Measurements from ENCODE around the gene GGN. TPM values are rescaled to one million over a fixed set of nuclear protein-coding genes. Genes with fewer than 3 reads are reported as not detected.
"Not testable (repeated sequence)": the region's sequence is repeated elsewhere in the genome, so short reads cannot be mapped to it uniquely, and the experiment has no call there.

The GGN gene
- total and polyA plus RNA-seq, 2 donors (not counting 1 experiment from before 2014, with no cell fraction given): 0.20 to 0.50 TPM

- Histone ChIP-seq H3K36me3 (ENCODE audit: control insufficient read depth, insufficient read depth, low read length) (no peaks in the 10 kb centered on the region), H3K27ac (ENCODE audit: insufficient read depth, low read length) (no peak overlapping the region), H2AFZ (ENCODE audit: low read length) (no peak overlapping the region), H3K4me1 (ENCODE audit: control insufficient read depth, extremely low read depth, insufficient read depth, low read length) (no peaks in the 10 kb centered on the region), H3K9ac (ENCODE audit: insufficient read depth, low read length) (no peak overlapping the region), H3K9me3 (ENCODE audit: control insufficient read depth, insufficient read depth, low read depth, low read length) (no peaks in the 10 kb centered on the region), H3K4me2 (ENCODE audit: extremely low read depth, insufficient read depth, low read length) (no peak overlapping the region), H3K79me2 (ENCODE audit: control insufficient read depth, insufficient read depth, low read length) (no peaks in the 10 kb centered on the region), H3K27me3 (ENCODE audit: control insufficient read depth, insufficient read depth, low read length) (no peaks in the 10 kb centered on the region), H4K20me1 (ENCODE audit: control insufficient read depth, extremely low read depth, insufficient read depth, low read length) (no peaks in the 10 kb centered on the region), H3K4me3 (replicated peaks in 1 of 4; ENCODE audit: control extremely low read depth in 1 of 4, insufficient read depth in 1 of 4, low read depth in 3 of 4, low read length in 4 of 4) (no peak overlapping the region)
- no peak for DNase-seq (ENCODE audit: low read depth in 2 of 2)
- no peak for TF ChIP-seq EZH2 (IDR thresholded peaks at IDR 0.05; ENCODE audit: low read length, missing control alignments)
- TF ChIP-seq, protein P1, sequence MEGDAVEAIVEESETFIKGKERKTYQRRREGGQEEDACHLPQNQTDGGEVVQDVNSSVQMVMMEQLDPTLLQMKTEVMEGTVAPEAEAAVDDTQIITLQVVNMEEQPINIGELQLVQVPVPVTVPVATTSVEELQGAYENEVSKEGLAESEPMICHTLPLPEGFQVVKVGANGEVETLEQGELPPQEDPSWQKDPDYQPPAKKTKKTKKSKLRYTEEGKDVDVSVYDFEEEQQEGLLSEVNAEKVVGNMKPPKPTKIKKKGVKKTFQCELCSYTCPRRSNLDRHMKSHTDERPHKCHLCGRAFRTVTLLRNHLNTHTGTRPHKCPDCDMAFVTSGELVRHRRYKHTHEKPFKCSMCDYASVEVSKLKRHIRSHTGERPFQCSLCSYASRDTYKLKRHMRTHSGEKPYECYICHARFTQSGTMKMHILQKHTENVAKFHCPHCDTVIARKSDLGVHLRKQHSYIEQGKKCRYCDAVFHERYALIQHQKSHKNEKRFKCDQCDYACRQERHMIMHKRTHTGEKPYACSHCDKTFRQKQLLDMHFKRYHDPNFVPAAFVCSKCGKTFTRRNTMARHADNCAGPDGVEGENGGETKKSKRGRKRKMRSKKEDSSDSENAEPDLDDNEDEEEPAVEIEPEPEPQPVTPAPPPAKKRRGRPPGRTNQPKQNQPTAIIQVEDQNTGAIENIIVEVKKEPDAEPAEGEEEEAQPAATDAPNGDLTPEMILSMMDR (conservative IDR thresholded peaks at IDR 0.05 in 1 of 2, IDR thresholded peaks at IDR 0.05 in 1 of 2; ENCODE audit: low read depth in 1 of 2, low read length in 2 of 2): no peak
Observed at GRCh38 chr19:38412491-38412890, 24.7 kb upstream of the GGN start.

- H3K4me1 ChIP-seq (ENCODE audit: control insufficient read depth, extremely low read depth, insufficient read depth, low read length); H3K27me3 ChIP-seq (ENCODE audit: control insufficient read depth, insufficient read depth, low read length); H3K79me2 ChIP-seq (ENCODE audit: control insufficient read depth, insufficient read depth, low read length); H3K36me3 ChIP-seq (ENCODE audit: control insufficient read depth, insufficient read depth, low read length); H2AFZ ChIP-seq (ENCODE audit: low read length); H3K27ac ChIP-seq (ENCODE audit: insufficient read depth, low read length); H3K9me3 ChIP-seq (ENCODE audit: control insufficient read depth, insufficient read depth, low read depth, low read length); H3K4me2 ChIP-seq (ENCODE audit: extremely low read depth, insufficient read depth, low read length); H3K9ac ChIP-seq (ENCODE audit: insufficient read depth, low read length); H3K4me3 ChIP-seq (replicated peaks in 1 of 4; ENCODE audit: control extremely low read depth in 1 of 4, insufficient read depth in 1 of 4, low read depth in 3 of 4, low read length in 4 of 4); DNase-seq (ENCODE audit: low read depth in 2 of 2); H4K20me1 ChIP-seq (ENCODE audit: control insufficient read depth, extremely low read depth, insufficient read depth, low read length): not testable (repeated sequence)
Observed at GRCh38 chr19:38411898-38412297, 24.1 kb upstream of the GGN start.

DNA sequence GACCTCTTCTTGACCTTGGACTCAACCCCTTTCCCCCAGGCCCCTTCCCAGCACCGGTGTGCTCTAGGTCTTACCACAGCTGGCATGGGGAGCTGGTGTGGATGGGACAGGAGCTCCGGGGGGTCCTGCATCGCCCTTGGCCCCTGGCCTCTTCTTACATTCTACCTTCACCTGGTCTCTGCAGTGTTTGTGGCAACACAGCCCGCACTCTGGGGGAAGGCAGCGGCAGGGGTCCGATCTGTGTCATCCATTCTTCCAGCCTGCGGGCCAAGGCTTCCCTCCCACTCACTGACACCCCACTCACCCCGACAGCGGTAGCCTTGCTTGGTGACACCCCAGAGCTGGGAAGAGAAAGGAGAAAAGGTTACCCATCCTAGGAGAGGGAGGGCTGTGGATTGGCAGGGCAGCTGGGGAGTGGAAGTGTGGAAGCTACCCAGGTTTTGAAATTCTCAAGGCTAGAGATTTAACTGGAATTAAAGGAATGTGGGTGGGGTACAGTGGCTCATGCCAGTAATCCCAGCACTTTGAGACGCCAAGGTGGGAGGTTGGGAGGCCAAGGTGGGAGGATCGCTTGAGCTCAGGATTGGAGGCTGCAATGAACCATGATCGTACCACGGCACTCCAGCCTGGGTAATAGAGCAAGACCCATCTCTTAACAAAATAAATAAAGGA is 23.3 kb upstream of the GGN start:
- no peak overlapping the region for H3K4me2 ChIP-seq (ENCODE audit: extremely low read depth, insufficient read depth, low read length)
- DNase-seq (ENCODE audit: low read depth in 2 of 2): no peak
- H3K9me3 ChIP-seq (ENCODE audit: control insufficient read depth, insufficient read depth, low read depth, low read length): no peaks in the 10 kb centered on the region

DNA sequence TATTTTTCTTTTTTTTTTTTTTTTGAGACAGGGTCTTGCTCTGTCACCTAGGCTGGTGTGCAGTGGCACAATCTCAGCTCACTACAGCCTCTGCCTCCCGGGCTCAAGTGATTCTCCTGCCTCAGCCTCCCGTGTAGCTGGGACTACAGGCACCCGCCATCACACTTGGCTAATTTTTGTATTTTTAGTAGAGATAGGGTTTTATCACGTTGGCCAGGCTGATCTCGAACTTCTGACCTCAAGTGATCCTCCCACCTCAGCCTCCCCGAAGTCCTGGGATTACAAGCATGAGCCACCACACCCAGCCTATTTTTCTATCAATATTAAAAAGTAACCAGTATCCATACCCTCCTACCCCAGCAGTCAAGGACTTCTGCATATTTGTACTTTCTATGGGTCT is 22.6 kb upstream of the GGN start:
- not testable (repeated sequence) for H3K9me3 ChIP-seq (ENCODE audit: control insufficient read depth, insufficient read depth, low read depth, low read length); H3K27ac ChIP-seq (ENCODE audit: insufficient read depth, low read length); H4K20me1 ChIP-seq (ENCODE audit: control insufficient read depth, extremely low read depth, insufficient read depth, low read length); H3K79me2 ChIP-seq (ENCODE audit: control insufficient read depth, insufficient read depth, low read length); H3K4me3 ChIP-seq (replicated peaks in 1 of 4; ENCODE audit: control extremely low read depth in 1 of 4, insufficient read depth in 1 of 4, low read depth in 3 of 4, low read length in 4 of 4); DNase-seq (ENCODE audit: low read depth in 2 of 2); H3K27me3 ChIP-seq (ENCODE audit: control insufficient read depth, insufficient read depth, low read length); H2AFZ ChIP-seq (ENCODE audit: low read length); H3K4me2 ChIP-seq (ENCODE audit: extremely low read depth, insufficient read depth, low read length); H3K9ac ChIP-seq (ENCODE audit: insufficient read depth, low read length); H3K36me3 ChIP-seq (ENCODE audit: control insufficient read depth, insufficient read depth, low read length); H3K4me1 ChIP-seq (ENCODE audit: control insufficient read depth, extremely low read depth, insufficient read depth, low read length)

More for the DNA sequence above, 23.3 kb upstream of the GGN start:
- no peaks in the 10 kb centered on the region for H3K27me3 ChIP-seq (ENCODE audit: control insufficient read depth, insufficient read depth, low read length)
- peaks cover 2% of the 10 kb centered on the region for H3K36me3 ChIP-seq (ENCODE audit: control insufficient read depth, insufficient read depth, low read length)
- H3K9ac ChIP-seq (ENCODE audit: insufficient read depth, low read length): no peak overlapping the region
- H3K4me3 ChIP-seq (replicated peaks in 1 of 4; ENCODE audit: control extremely low read depth in 1 of 4, insufficient read depth in 1 of 4, low read depth in 3 of 4, low read length in 4 of 4): no peak overlapping the region
- H3K4me1 ChIP-seq (ENCODE audit: control insufficient read depth, extremely low read depth, insufficient read depth, low read length): no peaks in the 10 kb centered on the region
- no peaks in the 10 kb centered on the region for H4K20me1 ChIP-seq (ENCODE audit: control insufficient read depth, extremely low read depth, insufficient read depth, low read length)
- TF ChIP-seq EZH2 (IDR thresholded peaks at IDR 0.05; ENCODE audit: low read length, missing control alignments): no peak
- TF ChIP-seq, protein P1 (conservative IDR thresholded peaks at IDR 0.05 in 1 of 2, IDR thresholded peaks at IDR 0.05 in 1 of 2; ENCODE audit: low read depth in 1 of 2, low read length in 2 of 2): no peak
- H3K27ac ChIP-seq (ENCODE audit: insufficient read depth, low read length): no peak overlapping the region
- no peak overlapping the region for H2AFZ ChIP-seq (ENCODE audit: low read length)
- H3K79me2 ChIP-seq (ENCODE audit: control insufficient read depth, insufficient read depth, low read length): no peaks in the 10 kb centered on the region

Data from fibroblast of lung (primary cell).